Upper lobe of right lung (tissue), 1 donor: ENCODE data around the gene AKNA. TPM values are rescaled to one million over a fixed set of nuclear protein-coding genes. Genes with fewer than 3 reads are reported as not detected.

Source experiments
- ATAC-seq: fragments of 200-7000 bp; cut with Tn5 transposase; one replicate; pipeline ENCODE4 v1.9.1; 2020; ENCODE audit warnings: mild to moderate bottlenecking, moderate library complexity
- DNase-seq: peaks from one replicate; pipeline ENCODE4 v3.0.0-alpha.2; 2020
- H3K27ac ChIP-seq: fragments of 200-600 bp; one replicate; pipeline ENCODE4 v1.8.0; 2022
- H3K27me3 ChIP-seq: fragments of 200-600 bp; one replicate; pipeline ENCODE4 v1.8.0; 2022; ENCODE audit warnings: mild to moderate bottlenecking
- H3K36me3 ChIP-seq: fragments of 200-600 bp; one replicate; pipeline ENCODE4 v1.8.0; 2022
- H3K4me1 ChIP-seq: fragments of 200-600 bp; one replicate; pipeline ENCODE4 v1.8.0; 2022
- H3K4me3 ChIP-seq: fragments of 200-600 bp; one replicate; pipeline ENCODE4 v1.8.0; 2022; ENCODE audit warnings: mild to moderate bottlenecking
- H3K9me3 ChIP-seq: fragments of 200-600 bp; one replicate; pipeline ENCODE4 v1.8.0; 2022
- CTCF ChIP-seq: fragments of 200-600 bp; IDR thresholded peaks from one replicate; pipeline ENCODE4 v1.8.0; 2022; ENCODE audit warnings: antibody characterized with exemption
- intact Hi-C: fragments of 100-400 bp; cut with DNase I; formaldehyde crosslinking; loops from one replicate; pipeline ENCODE4 v1.11.0; 2022
- total RNA-seq: library from RNA; stranded (reverse); fragmentation: NEBNext Ultra II Directional; extraction: Animal tissue kit (Norgen Biotek cat#: 25700); gene quantifications from one replicate; pipeline ENCODE4 v1.2.1, GENCODE V29; 2021
- donor health status: DM: no; HTN: yes; CAD: no; lungs with severe emphysema.

AKNA gene
- total RNA-seq, 1 donor from 2014 or later, result 54.7 TPM

- ATAC-seq (no peak), DNase-seq (no peak)
- Histone ChIP-seq H3K27me3 (no peaks in the 10 kb centered on the region), H3K9me3 (no peaks in the 10 kb centered on the region), H3K4me1 (peaks cover 28% of the 10 kb centered on the region), H3K4me3 (no peak overlapping the region), H3K27ac (no peak overlapping the region), H3K36me3 (peaks cover 98% of the 10 kb centered on the region)
- TF ChIP-seq CTCF, result no peak
- intact Hi-C loops, result no loop called here
Measured at GRCh38 chr9:114350636-114351401, 37.0 kb downstream of the AKNA start.

- intact Hi-C loops, result no loop called here
- Histone ChIP-seq H3K9me3 (no peaks in the 10 kb centered on the region), H3K27me3 (no peaks in the 10 kb centered on the region), H3K4me1 (peaks cover 28% of the 10 kb centered on the region), H3K27ac (peak overlapping the region; percentile 72), H3K4me3 (no peak overlapping the region), H3K36me3 (peaks cover 98% of the 10 kb centered on the region)
- DNase-seq (no peak), ATAC-seq (no peak)
- TF ChIP-seq CTCF, result no peak
Measured at GRCh38 chr9:114349713-114350480, 37.9 kb downstream of the AKNA start.

GRCh38 chr9:114348906-114349482 lies 38.8 kb downstream of the AKNA start:
- Histone ChIP-seq H3K4me3 (no peak overlapping the region), H3K27ac (peak overlapping the region; percentile 72), H3K4me1 (peaks cover 28% of the 10 kb centered on the region), H3K27me3 (no peaks in the 10 kb centered on the region), H3K9me3 (no peaks in the 10 kb centered on the region), H3K36me3 (peaks cover 98% of the 10 kb centered on the region)
- no peak for TF ChIP-seq CTCF
- intact Hi-C loops, result no loop called here
- ATAC-seq (peak; percentile 95), DNase-seq (peak; percentile 93)

GRCh38 chr9:114348261-114348905 lies 39.4 kb downstream of the AKNA start:
- H3K9me3 ChIP-seq, result no peaks in the 10 kb centered on the region
- peak overlapping the region; percentile 72 for H3K27ac ChIP-seq
- H3K36me3 ChIP-seq, result peaks cover 98% of the 10 kb centered on the region
- intact Hi-C loops, result no loop called here
- no peak overlapping the region for H3K4me3 ChIP-seq
- H3K27me3 ChIP-seq, result no peaks in the 10 kb centered on the region
- TF ChIP-seq CTCF, result no peak
- DNase-seq, result no peak
- no peak for ATAC-seq
- peaks cover 28% of the 10 kb centered on the region for H3K4me1 ChIP-seq

GRCh38 chr9:114347675-114348074 lies 40.1 kb downstream of the AKNA start:
- no peak for DNase-seq

More at GRCh38 chr9:114347675-114348074, 40.1 kb downstream of the AKNA start:
- TF ChIP-seq CTCF, result no peak
- Histone ChIP-seq H3K27me3 (no peaks in the 10 kb centered on the region), H3K36me3 (peaks cover 98% of the 10 kb centered on the region), H3K9me3 (no peaks in the 10 kb centered on the region), H3K27ac (no peak overlapping the region), H3K4me3 (no peak overlapping the region), H3K4me1 (peaks cover 28% of the 10 kb centered on the region)
- ATAC-seq, result no peak
- intact Hi-C loops, result no loop called here
